ENCODE results near the gene TCF4. TPM values are rescaled to one million over a fixed set of nuclear protein-coding genes. Genes with fewer than 3 reads are reported as not detected.

TCF4 gene
- total and polyA plus RNA-seq, 7 donors: 3.5 to 149 (median 106) TPM

DNA sequence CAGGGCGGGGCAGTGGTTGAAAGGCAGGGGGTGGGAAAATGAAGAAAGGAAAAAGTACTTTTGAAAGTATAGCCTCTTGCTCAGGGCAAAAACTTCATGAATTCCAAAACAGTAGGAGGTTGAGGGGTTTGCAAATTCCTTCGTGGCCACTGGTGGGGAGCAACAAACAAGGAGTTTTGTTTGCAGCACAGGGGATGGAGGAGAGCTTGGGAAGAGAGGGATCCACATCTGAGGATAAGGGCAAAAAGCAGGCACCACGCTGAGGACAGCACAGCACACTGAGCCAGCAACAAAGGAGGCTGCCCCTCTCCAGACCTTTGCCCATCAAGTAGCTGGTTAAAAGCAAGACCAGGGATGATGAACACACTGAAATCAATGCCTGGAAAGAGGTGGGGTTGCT, 148.9 kb downstream of the TCF4 start:
- no peaks in the 10 kb centered on the region for H3K36me3 ChIP-seq
- intact Hi-C loops (cut with DNase I): no loop called here
- WGBS, 2 donors: 54 to 74% methylated on average over 3 of the region's 3 CpGs
- DNase-seq: no peak
- H3K4me1 ChIP-seq: peaks cover 0 to 22% (median 0%) of the 10 kb centered on the region in 4 donors
- no peaks in the 10 kb centered on the region for H3K9me3 ChIP-seq
- no peak overlapping the region for H3K27ac ChIP-seq
- no peak overlapping the region for H3K4me3 ChIP-seq
- H3K27me3 ChIP-seq: no peaks in the 10 kb centered on the region
- TF ChIP-seq POLR2A (IDR thresholded peaks at IDR 0.05) (no peak), EP300 (IDR thresholded peaks at IDR 0.05) (no peak), POLR2AphosphoS5 (IDR thresholded peaks at IDR 0.05) (no peak)
- TF ChIP-seq, protein P1, sequence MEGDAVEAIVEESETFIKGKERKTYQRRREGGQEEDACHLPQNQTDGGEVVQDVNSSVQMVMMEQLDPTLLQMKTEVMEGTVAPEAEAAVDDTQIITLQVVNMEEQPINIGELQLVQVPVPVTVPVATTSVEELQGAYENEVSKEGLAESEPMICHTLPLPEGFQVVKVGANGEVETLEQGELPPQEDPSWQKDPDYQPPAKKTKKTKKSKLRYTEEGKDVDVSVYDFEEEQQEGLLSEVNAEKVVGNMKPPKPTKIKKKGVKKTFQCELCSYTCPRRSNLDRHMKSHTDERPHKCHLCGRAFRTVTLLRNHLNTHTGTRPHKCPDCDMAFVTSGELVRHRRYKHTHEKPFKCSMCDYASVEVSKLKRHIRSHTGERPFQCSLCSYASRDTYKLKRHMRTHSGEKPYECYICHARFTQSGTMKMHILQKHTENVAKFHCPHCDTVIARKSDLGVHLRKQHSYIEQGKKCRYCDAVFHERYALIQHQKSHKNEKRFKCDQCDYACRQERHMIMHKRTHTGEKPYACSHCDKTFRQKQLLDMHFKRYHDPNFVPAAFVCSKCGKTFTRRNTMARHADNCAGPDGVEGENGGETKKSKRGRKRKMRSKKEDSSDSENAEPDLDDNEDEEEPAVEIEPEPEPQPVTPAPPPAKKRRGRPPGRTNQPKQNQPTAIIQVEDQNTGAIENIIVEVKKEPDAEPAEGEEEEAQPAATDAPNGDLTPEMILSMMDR (IDR thresholded peaks at IDR 0.05): no peak

DNA sequence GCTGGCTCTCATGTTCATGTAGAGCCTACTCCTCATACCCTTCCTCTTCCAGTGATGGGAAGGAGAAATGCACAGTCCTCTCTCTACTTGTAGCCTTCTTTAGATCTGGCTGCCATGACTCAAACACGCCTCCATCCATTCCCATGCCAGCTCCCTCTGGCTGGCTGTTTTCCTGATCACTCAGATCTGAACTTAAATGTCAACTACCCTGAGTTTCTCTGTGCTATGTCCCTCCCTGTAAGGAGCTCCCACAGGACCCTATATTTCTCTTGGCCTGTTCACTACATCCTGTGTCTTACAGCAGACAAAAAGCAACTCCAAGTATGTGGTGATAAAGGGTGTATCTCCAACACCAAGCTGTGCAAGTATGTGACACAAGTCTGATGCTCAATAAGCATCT, 152.4 kb downstream of the TCF4 start:
- Histone ChIP-seq H3K4me3 (no peak overlapping the region), H3K9me3 (no peaks in the 10 kb centered on the region), H3K36me3 (no peaks in the 10 kb centered on the region), H3K27ac (no peak overlapping the region), H3K27me3 (no peaks in the 10 kb centered on the region), H3K4me1 (peaks cover 0 to 26% (median 13%) of the 10 kb centered on the region in 4 donors)
- TF ChIP-seq POLR2AphosphoS5 (IDR thresholded peaks at IDR 0.05) (no peak), EP300 (IDR thresholded peaks at IDR 0.05) (no peak), POLR2A (IDR thresholded peaks at IDR 0.05) (no peak)
- TF ChIP-seq, protein P1 (IDR thresholded peaks at IDR 0.05): no peak
- no peak for DNase-seq
- intact Hi-C loops (cut with DNase I): no loop called here
- WGBS, 2 donors: 85 to 91% methylated on average over 1 of the region's 1 CpG

DNA sequence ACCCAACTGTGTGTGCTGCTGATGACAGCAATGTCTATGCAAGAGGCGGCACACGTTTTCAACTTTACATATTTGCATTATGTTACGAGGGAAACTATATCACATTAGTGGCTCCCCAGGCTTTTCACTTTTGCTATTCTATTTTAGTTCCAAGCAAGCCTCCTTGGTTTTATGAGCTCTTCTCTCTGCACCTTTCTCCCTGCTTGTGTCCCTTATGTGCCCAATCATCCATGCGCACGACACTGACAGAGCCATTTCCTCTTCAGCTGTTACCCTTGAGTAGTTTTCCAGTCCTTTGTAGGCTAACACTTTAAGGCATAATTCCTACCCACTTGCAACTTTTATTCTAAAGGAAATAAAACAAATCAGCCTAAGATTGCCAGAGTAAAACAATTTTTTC, 154.3 kb downstream of the TCF4 start:
- 67 to 84% methylated on average over 5 of the region's 5 CpGs for WGBS, 2 donors
- Histone ChIP-seq H3K27ac (no peak overlapping the region), H3K27me3 (no peaks in the 10 kb centered on the region), H3K4me1 (peaks cover 0 to 26% (median 13%) of the 10 kb centered on the region in 4 donors), H3K4me3 (no peak overlapping the region), H3K9me3 (no peaks in the 10 kb centered on the region), H3K36me3 (no peaks in the 10 kb centered on the region)
- no peak for DNase-seq
- intact Hi-C loops (cut with DNase I): no loop called here
- TF ChIP-seq POLR2AphosphoS5 (IDR thresholded peaks at IDR 0.05) (no peak), EP300 (IDR thresholded peaks at IDR 0.05) (no peak), POLR2A (IDR thresholded peaks at IDR 0.05) (no peak)
- TF ChIP-seq, protein P1 (IDR thresholded peaks at IDR 0.05): no peak

DNA sequence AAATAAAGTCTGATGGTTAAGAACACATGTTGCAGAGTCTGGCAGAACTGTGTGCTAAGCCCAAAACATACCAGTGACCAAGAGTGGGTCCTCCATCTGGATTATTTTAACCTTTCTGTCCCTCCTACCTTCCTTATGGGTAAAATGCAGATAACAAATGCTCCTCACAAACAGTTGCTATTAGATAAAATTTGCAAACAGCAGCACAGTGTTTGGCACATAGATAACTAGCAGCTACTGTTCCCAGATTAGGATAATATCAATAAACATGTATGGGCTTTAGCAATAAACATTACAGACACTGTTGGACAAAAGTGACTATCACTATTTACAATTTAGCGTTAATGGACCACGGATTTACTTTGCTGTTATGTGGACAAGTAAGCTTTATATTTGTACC, 154.9 kb downstream of the TCF4 start:
- DNase-seq: no peak
- Histone ChIP-seq H3K27me3 (no peaks in the 10 kb centered on the region), H3K4me1 (peaks cover 0 to 26% (median 13%) of the 10 kb centered on the region in 4 donors), H3K36me3 (no peaks in the 10 kb centered on the region), H3K9me3 (no peaks in the 10 kb centered on the region), H3K27ac (no peak overlapping the region), H3K4me3 (no peak overlapping the region)
- TF ChIP-seq POLR2A (IDR thresholded peaks at IDR 0.05) (no peak), POLR2AphosphoS5 (IDR thresholded peaks at IDR 0.05) (no peak), EP300 (IDR thresholded peaks at IDR 0.05) (no peak)
- TF ChIP-seq, protein P1 (IDR thresholded peaks at IDR 0.05): no peak
- WGBS, 2 donors: 76 to 81% methylated on average over 2 of the region's 2 CpGs
- intact Hi-C loops (cut with DNase I): no loop called here

All from sigmoid colon (tissue), 7 donors.